ENCODE measurements around the gene MRPL30.

The MRPL30 gene

GRCh38 chr2:99166218-99166617, 14.8 kb upstream of the MRPL30 start:
- TF ChIP-seq CTCF (IDR thresholded peaks at IDR 0.05; ENCODE audit: low read depth, low read length): no peak
- no peak for DNase-seq (ENCODE audit: extremely low read depth, low read depth)

GRCh38 chr2:99169534-99169933, 11.4 kb upstream of the MRPL30 start:
- DNase-seq (ENCODE audit: extremely low read depth, low read depth): no peak
- no peak for TF ChIP-seq CTCF (IDR thresholded peaks at IDR 0.05; ENCODE audit: low read depth, low read length)

GRCh38 chr2:99171377-99172140, 9.4 kb upstream of the MRPL30 start:
- DNase-seq (ENCODE audit: extremely low read depth, low read depth): no peak

GRCh38 chr2:99181624-99182000, 628 bp downstream of the MRPL30 start:
- TF ChIP-seq CTCF (IDR thresholded peaks at IDR 0.05; ENCODE audit: low read depth, low read length): no peak
- no peak for DNase-seq (ENCODE audit: extremely low read depth, low read depth)

More at GRCh38 chr2:99171377-99172140, 9.4 kb upstream of the MRPL30 start:
- TF ChIP-seq CTCF (IDR thresholded peaks at IDR 0.05; ENCODE audit: low read depth, low read length): no peak

GRCh38 chr2:99183025-99183424, 2.0 kb downstream of the MRPL30 start:
- TF ChIP-seq CTCF (IDR thresholded peaks at IDR 0.05; ENCODE audit: low read depth, low read length): no peak
- no peak for DNase-seq (ENCODE audit: extremely low read depth, low read depth)

GRCh38 chr2:99184811-99185210, 3.8 kb downstream of the MRPL30 start:
- no peak for TF ChIP-seq CTCF (IDR thresholded peaks at IDR 0.05; ENCODE audit: low read depth, low read length)
- no peak for DNase-seq (ENCODE audit: extremely low read depth, low read depth)

- DNase-seq (ENCODE audit: extremely low read depth, low read depth): no peak
- TF ChIP-seq CTCF (IDR thresholded peaks at IDR 0.05; ENCODE audit: low read depth, low read length): no peak
These were observed 6.0 kb downstream of the MRPL30 start for GRCh38 chr2:99187011-99187410.
